SK-N-SH (cell line): Measurements from ENCODE around the gene SNX33. TPM values are rescaled to one million over a fixed set of nuclear protein-coding genes. Genes with fewer than 3 reads are reported as not detected.

Experiments used
- CTCF ChIA-PET: fragments of 300-600, 350-600 bp; formaldehyde crosslinking; extraction: SDS; loops from one replicate; lab custom pipeline; 2021; lab: Yijun Ruan, JAX
- POLR2A ChIA-PET: fragments of 350-600 bp; sonication (Branson Sonifier 250); formaldehyde crosslinking; extraction: SDS; loops from one replicate; lab custom pipeline; 2020; ENCODE audit warnings: antibody characterized with exemption, inconsistent platforms; lab: Yijun Ruan, JAX
- DNase-seq: peaks from one replicate; pipeline ENCODE4 v3.0.0; 2012
- H2AFZ ChIP-seq: fragments of 200-600 bp; sonication (generic); 2 replicates; pipeline ENCODE4 v1.8.1; 2016; ENCODE audit warnings: antibody characterized with exemption, mild to moderate bottlenecking, low read depth
- H3F3A ChIP-seq: fragments of 200-600 bp; sonication (generic); replicated peaks from 2 replicates; pipeline ENCODE3; 2016; ENCODE audit warnings: antibody characterized with exemption, mild to moderate bottlenecking; ENCODE audit not compliant: insufficient read depth
- H3K27ac ChIP-seq, 2 experiments: fragments of 200-500 bp in 1 of 2; fragments of 200-600 bp in 1 of 2; sonication (Bioruptor generic) in 1 of 2; sonication (generic), shearing (Covaris generic) in 1 of 2; 2 replicates each; pipeline versions ENCODE4 v1.5.1 to v1.6.1; 2014 to 2016; ENCODE audit warnings: low read depth in 2 of 2, inconsistent platforms in 1 of 2, low read length in 1 of 2, mild to moderate bottlenecking in 1 of 2, mixed read lengths in 1 of 2
- H3K27me3 ChIP-seq: fragments of 200-600 bp; sonication (generic), shearing (Covaris generic); 2 replicates; pipeline ENCODE4 v1.6.1; 2016; ENCODE audit warnings: mixed run types; ENCODE audit not compliant: insufficient read depth
- H3K36me3 ChIP-seq, 2 experiments: fragments of 200-500 bp in 1 of 2; fragments of 200-600 bp in 1 of 2; sonication (Bioruptor generic) in 1 of 2; sonication (generic) in 1 of 2; replicated peaks in 1 of 2; 2 replicates each; pipeline versions ENCODE3 to v1.5.1; 2014 to 2016; ENCODE audit warnings: low read length in 1 of 2, mild to moderate bottlenecking in 1 of 2; ENCODE audit not compliant: insufficient read depth in 2 of 2, control insufficient read depth in 1 of 2
- H3K4me1 ChIP-seq, 2 experiments: fragments of 200-500 bp in 1 of 2; fragments of 200-600 bp in 1 of 2; sonication (Bioruptor generic) in 1 of 2; sonication (generic), shearing (Covaris generic) in 1 of 2; 2 replicates each; pipeline versions ENCODE4 v1.5.1 to v1.6.1; 2014 to 2016; ENCODE audit warnings: low read depth in 1 of 2, low read length in 1 of 2, mixed run types in 1 of 2; ENCODE audit not compliant: insufficient read depth in 2 of 2, control insufficient read depth in 1 of 2
- H3K4me2 ChIP-seq: fragments of 200-600 bp; sonication (generic), shearing (Covaris generic); 2 replicates; pipeline ENCODE4 v1.6.1; 2017; ENCODE audit warnings: mixed run types
- H3K4me3 ChIP-seq, 2 experiments: fragments of 200-500 bp in 1 of 2; fragments of 200-600 bp in 1 of 2; sonication (Bioruptor generic) in 1 of 2; sonication (generic), shearing (Covaris generic) in 1 of 2; 2 replicates each; pipeline versions ENCODE4 v1.5.1 to v1.8.1; 2014 to 2016; ENCODE audit warnings: low read depth in 2 of 2, inconsistent platforms in 1 of 2, low read length in 1 of 2, mild to moderate bottlenecking in 1 of 2, mixed read lengths in 1 of 2, moderate library complexity in 1 of 2
- H3K79me2 ChIP-seq: fragments of 200-600 bp; sonication (generic); 2 replicates; pipeline ENCODE4 v1.8.1; 2017; ENCODE audit warnings: mild to moderate bottlenecking; ENCODE audit not compliant: insufficient read depth
- H3K9ac ChIP-seq: fragments of 200-600 bp; sonication (generic); 2 replicates; pipeline ENCODE4 v1.6.1; 2017; ENCODE audit warnings: mixed run types
- H3K9me2 ChIP-seq: fragments of 200-600 bp; sonication (generic); 2 replicates; pipeline ENCODE4 v1.6.1; 2017; ENCODE audit warnings: mixed run types
- H3K9me3 ChIP-seq: fragments of 200-600 bp; sonication (generic); 2 replicates; pipeline ENCODE4 v1.6.1; 2017; ENCODE audit warnings: mixed run types, mild to moderate bottlenecking, moderate library complexity
- H4K20me1 ChIP-seq: fragments of 200-600 bp; sonication (generic); 2 replicates; pipeline ENCODE4 v1.6.1; 2017; ENCODE audit warnings: mild to moderate bottlenecking, mixed run types; ENCODE audit not compliant: insufficient read depth
- CHD2 ChIP-seq: fragments of 150-350 bp; IDR thresholded peaks from 2 replicates; pipeline ENCODE4 v1.6.1; 2018; ENCODE audit warnings: low read length; ENCODE audit not compliant: partially characterized antibody
- ELF1 ChIP-seq: IDR thresholded peaks from 2 replicates; pipeline ENCODE4 v1.4.0; 2012
- EP300 ChIP-seq, 2 experiments: IDR thresholded peaks; 2 replicates each; pipeline versions ENCODE4 v1.4.0 to v1.6.1; 2012; ENCODE audit warnings: borderline replicate concordance in 1 of 2, low read depth in 1 of 2, low read length in 1 of 2
- FOXJ3 ChIP-seq: sonication (generic); formaldehyde crosslinking; IDR thresholded peaks from 2 replicates; pipeline ENCODE4 v1.5.1; 2020; ENCODE audit warnings: mild to moderate bottlenecking, missing genetic modification reagents
- GATA2 ChIP-seq: sonication (generic); formaldehyde crosslinking; IDR thresholded peaks from 2 replicates; pipeline ENCODE4 v1.5.0; 2020; ENCODE audit warnings: mild to moderate bottlenecking, missing genetic modification reagents
- NFIC ChIP-seq: IDR thresholded peaks from 2 replicates; pipeline ENCODE4 v1.4.0; 2012; ENCODE audit warnings: borderline replicate concordance
- NRF1 ChIP-seq: IDR thresholded peaks from 2 replicates; pipeline ENCODE4 v1.6.1; 2012; ENCODE audit warnings: low read depth, mild to moderate bottlenecking, low read length
- RAD21 ChIP-seq: IDR thresholded peaks from 2 replicates; pipeline ENCODE4 v1.6.1; 2012; ENCODE audit warnings: mild to moderate bottlenecking, low read length
- RFX5 ChIP-seq: IDR thresholded peaks from 2 replicates; pipeline ENCODE4 v1.6.1; 2012; ENCODE audit warnings: mild to moderate bottlenecking, improper control_type of control experiment, low read length
- RXRA ChIP-seq: IDR thresholded peaks from 2 replicates; pipeline ENCODE4 v1.4.0; 2012; ENCODE audit warnings: low read depth, mild to moderate bottlenecking, borderline replicate concordance
- SIN3A ChIP-seq: IDR thresholded peaks from 2 replicates; pipeline ENCODE4 v1.6.1; 2012; ENCODE audit warnings: low read depth, mild to moderate bottlenecking, low read length, moderate library complexity, borderline replicate concordance
- TAF1 ChIP-seq: IDR thresholded peaks from 2 replicates; pipeline ENCODE4 v1.6.1; 2012; ENCODE audit warnings: low read depth, mild to moderate bottlenecking, low read length, moderate library complexity, borderline replicate concordance
- TCF12 ChIP-seq: IDR thresholded peaks from 2 replicates; pipeline ENCODE4 v1.4.0; 2012
- WGBS: methylation state at CpG from one replicate; pipeline ENCODE4 v1.1.6; 2017; ENCODE audit warnings: low lambda C conversion rate; 5-methylcytosine and 5-hydroxymethylcytosine counted together
- polyA plus RNA-seq, 3 experiments: library from polyadenylated mRNA; depleted of rRNA; stranded (reverse); fragments of >200 nt; gene quantifications; 2 replicates each; pipeline ENCODE4 v1.2.3, GENCODE V29; 2012
- TF ChIP-seq, protein P1 (sequence below): IDR thresholded peaks from 2 replicates; pipeline ENCODE4; 2012
- TF ChIP-seq, protein P2 (sequence below): fragments of 150-350 bp; IDR thresholded peaks from 2 replicates; pipeline ENCODE4 v1.6.1; 2016; ENCODE audit warnings: mild to moderate bottlenecking, low read depth, low read length
- TF ChIP-seq, protein P3 (sequence below): fragments of 200-600 bp; sonication (generic); IDR thresholded peaks from 2 replicates; pipeline ENCODE4 v1.6.1; 2017; ENCODE audit warnings: antibody characterized with exemption, mild to moderate bottlenecking, moderate library complexity

Gene SNX33
- polyA plus RNA-seq, 1 of the 3 experiments (the other 2 are of a cell fraction) = 7.7 TPM

DNA sequence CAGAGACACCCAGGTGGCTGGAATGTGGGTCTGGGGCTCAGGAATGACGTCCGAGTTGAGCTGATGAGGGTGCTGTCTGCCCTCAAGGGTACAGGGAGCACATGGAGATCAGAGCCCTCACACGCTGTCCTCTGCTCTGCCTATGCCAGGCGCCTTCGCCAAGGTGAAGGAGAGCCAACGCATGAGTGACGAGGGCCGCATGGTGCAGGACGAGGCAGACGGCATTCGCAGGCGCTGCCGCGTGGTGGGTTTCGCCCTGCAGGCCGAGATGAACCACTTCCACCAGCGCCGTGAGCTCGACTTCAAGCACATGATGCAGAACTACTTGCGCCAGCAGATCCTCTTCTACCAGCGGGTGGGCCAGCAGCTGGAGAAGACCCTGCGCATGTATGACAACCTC lies 9.1 kb downstream of the SNX33 start:
- H3K27ac ChIP-seq = no peak overlapping the region
- H2AFZ ChIP-seq = no peak overlapping the region
- CTCF ChIA-PET = no interaction called here
- H3K4me1 ChIP-seq = peaks cover 14 to 44% of the 10 kb centered on the region in 2 experiments; a peak in 3 of 4 replicates
- no peak for DNase-seq
- no peak for TF ChIP-seq NRF1
- no peak for TF ChIP-seq EP300 (IDR thresholded peaks at IDR 0.05; ENCODE audit: borderline replicate concordance in 1 of 2, low read depth in 1 of 2, low read length in 1 of 2)
- TF ChIP-seq, protein P1, sequence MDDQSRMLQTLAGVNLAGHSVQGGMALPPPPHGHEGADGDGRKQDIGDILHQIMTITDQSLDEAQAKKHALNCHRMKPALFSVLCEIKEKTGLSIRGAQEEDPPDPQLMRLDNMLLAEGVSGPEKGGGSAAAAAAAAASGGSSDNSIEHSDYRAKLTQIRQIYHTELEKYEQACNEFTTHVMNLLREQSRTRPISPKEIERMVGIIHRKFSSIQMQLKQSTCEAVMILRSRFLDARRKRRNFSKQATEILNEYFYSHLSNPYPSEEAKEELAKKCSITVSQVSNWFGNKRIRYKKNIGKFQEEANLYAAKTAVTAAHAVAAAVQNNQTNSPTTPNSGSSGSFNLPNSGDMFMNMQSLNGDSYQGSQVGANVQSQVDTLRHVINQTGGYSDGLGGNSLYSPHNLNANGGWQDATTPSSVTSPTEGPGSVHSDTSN = no peak
- TF ChIP-seq, protein P2, sequence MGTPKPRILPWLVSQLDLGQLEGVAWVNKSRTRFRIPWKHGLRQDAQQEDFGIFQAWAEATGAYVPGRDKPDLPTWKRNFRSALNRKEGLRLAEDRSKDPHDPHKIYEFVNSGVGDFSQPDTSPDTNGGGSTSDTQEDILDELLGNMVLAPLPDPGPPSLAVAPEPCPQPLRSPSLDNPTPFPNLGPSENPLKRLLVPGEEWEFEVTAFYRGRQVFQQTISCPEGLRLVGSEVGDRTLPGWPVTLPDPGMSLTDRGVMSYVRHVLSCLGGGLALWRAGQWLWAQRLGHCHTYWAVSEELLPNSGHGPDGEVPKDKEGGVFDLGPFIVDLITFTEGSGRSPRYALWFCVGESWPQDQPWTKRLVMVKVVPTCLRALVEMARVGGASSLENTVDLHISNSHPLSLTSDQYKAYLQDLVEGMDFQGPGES = no peak
- no peak for TF ChIP-seq NFIC
- TF ChIP-seq, all 33 proteins: peak for 0
- Histone ChIP-seq H3K9me3 (no peaks in the 10 kb centered on the region), H3K79me2 (peaks cover 59% of the 10 kb centered on the region), H3K9ac (no peak overlapping the region), H4K20me1 (peaks cover 45% of the 10 kb centered on the region), H3K4me2 (no peak overlapping the region), H3F3A (peaks cover 17% of the 10 kb centered on the region), H3K9me2 (no peaks in the 10 kb centered on the region), H3K36me3 (peaks cover 0 to 11% of the 10 kb centered on the region in 2 experiments), H3K27me3 (no peaks in the 10 kb centered on the region), H3K4me3 (no peak overlapping the region)
- 97% methylated on average over 21 of the region's 22 CpGs for WGBS
- POLR2A ChIA-PET = no interaction called here

DNA sequence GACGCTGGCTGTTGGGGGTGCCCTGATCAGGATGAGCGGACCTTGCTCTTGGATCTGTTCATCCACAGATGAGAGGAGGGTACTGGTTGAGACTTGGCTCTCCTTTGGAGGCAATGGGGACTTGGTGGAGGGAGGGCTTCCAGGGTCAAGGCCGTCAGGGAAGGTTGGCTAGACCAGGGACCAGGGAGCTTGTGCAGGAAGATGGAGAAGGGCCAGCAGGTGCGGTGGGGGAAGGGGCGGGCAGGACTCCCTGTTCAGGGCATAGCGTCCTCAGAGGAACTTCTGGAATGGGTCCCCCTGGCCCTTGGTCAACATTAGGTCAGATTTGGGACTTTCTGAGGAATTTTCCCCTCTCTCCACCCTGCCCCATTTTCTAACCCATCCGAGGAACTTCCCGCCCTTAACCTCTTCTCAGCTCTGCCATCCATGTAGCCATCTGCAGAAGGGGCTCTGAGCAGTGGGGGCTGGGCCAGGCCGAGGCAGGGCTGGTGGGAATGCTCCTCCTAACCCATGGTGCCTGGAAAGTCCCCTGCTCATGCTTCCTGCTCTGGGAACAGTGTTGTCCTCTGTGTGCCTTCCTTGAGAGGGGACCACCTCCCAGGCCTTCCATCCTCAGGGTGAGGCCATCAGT lies 11.5 kb downstream of the SNX33 start:
- H3K79me2 ChIP-seq = peaks cover 41% of the 10 kb centered on the region
- no peak overlapping the region for H2AFZ ChIP-seq
- H3K27me3 ChIP-seq = no peaks in the 10 kb centered on the region
- WGBS = 92% methylated on average over 8 of the region's 9 CpGs
- H3K36me3 ChIP-seq = peaks cover 0 to 13% of the 10 kb centered on the region in 2 experiments
- ChIA-PET CTCF (interaction anchor here (0.8 to 3.2 kb wide), 2 partner anchors 12 to 27 kb away, joined by 3 to 22 read pairs; partner anchors contain the start of gene SNX33), POLR2A (interaction anchor here (1.9 kb wide), 1 partner anchor 19 kb away, joined by 6 read pairs; the partner anchor contains the start of gene IMP3)
- H3K27ac ChIP-seq = peak overlapping the region; percentile 77 to 96; a peak in 3 of 4 replicates
- TF ChIP-seq NRF1 (no peak), ELF1 (no peak), CHD2 (no peak), GATA2 (CRISPR knock-in tag) (no peak), RXRA (no peak), RAD21 (no peak), TAF1 (no peak), RFX5 (no peak), SIN3A (no peak), FOXJ3 (no peak), TCF12 (no peak)
- TF ChIP-seq, protein P1 = no peak
- TF ChIP-seq, protein P2 = no peak
- TF ChIP-seq, protein P3, sequence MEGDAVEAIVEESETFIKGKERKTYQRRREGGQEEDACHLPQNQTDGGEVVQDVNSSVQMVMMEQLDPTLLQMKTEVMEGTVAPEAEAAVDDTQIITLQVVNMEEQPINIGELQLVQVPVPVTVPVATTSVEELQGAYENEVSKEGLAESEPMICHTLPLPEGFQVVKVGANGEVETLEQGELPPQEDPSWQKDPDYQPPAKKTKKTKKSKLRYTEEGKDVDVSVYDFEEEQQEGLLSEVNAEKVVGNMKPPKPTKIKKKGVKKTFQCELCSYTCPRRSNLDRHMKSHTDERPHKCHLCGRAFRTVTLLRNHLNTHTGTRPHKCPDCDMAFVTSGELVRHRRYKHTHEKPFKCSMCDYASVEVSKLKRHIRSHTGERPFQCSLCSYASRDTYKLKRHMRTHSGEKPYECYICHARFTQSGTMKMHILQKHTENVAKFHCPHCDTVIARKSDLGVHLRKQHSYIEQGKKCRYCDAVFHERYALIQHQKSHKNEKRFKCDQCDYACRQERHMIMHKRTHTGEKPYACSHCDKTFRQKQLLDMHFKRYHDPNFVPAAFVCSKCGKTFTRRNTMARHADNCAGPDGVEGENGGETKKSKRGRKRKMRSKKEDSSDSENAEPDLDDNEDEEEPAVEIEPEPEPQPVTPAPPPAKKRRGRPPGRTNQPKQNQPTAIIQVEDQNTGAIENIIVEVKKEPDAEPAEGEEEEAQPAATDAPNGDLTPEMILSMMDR = no peak
- H4K20me1 ChIP-seq = peaks cover 23% of the 10 kb centered on the region
- no peak for DNase-seq
- no peak overlapping the region for H3K4me2 ChIP-seq
- H3F3A ChIP-seq = peaks cover 19% of the 10 kb centered on the region
- no peak overlapping the region for H3K4me3 ChIP-seq
- H3K9me2 ChIP-seq = no peaks in the 10 kb centered on the region
- H3K4me1 ChIP-seq = peaks cover 16 to 34% of the 10 kb centered on the region in 2 experiments; a peak in 3 of 4 replicates
- H3K9me3 ChIP-seq = no peaks in the 10 kb centered on the region
- no peak overlapping the region for H3K9ac ChIP-seq
